ENCODE measurements around the gene LDLRAD4.

The LDLRAD4 gene

GRCh38 chr18:13218368-13218991 is at the start of gene LDLRAD4:
Gene LDLRAD4, plus strand, starts transcription at chr18:13218760.
- DNase-seq = peak; percentile 44

- DNase-seq = no peak
Observed at GRCh38 chr18:13173578-13174145, 44.9 kb upstream of the LDLRAD4 start.

- DNase-seq = no peak
Observed at GRCh38 chr18:13175266-13175665, 43.3 kb upstream of the LDLRAD4 start.

GRCh38 chr18:13175754-13176210 is 42.8 kb upstream of the LDLRAD4 start:
- DNase-seq = no peak

GRCh38 chr18:13176847-13177246 is 41.7 kb upstream of the LDLRAD4 start:
- DNase-seq = peak; percentile 16

- no peak for DNase-seq
Observed at GRCh38 chr18:13178197-13178596, 40.4 kb upstream of the LDLRAD4 start.

GRCh38 chr18:13178976-13179375 is 39.6 kb upstream of the LDLRAD4 start:
- DNase-seq = no peak

- DNase-seq = no peak
Observed at GRCh38 chr18:13179566-13180113, 38.9 kb upstream of the LDLRAD4 start.

- DNase-seq = no peak
Observed at GRCh38 chr18:13180614-13181375, 37.8 kb upstream of the LDLRAD4 start.

GRCh38 chr18:13181765-13182164 is 36.8 kb upstream of the LDLRAD4 start:
- no peak for DNase-seq

GRCh38 chr18:13183359-13183758 is 35.2 kb upstream of the LDLRAD4 start:
- no peak for DNase-seq

GRCh38 chr18:13183790-13184189 is 34.8 kb upstream of the LDLRAD4 start:
- DNase-seq = no peak

- no peak for DNase-seq
Observed at GRCh38 chr18:13184396-13184795, 34.2 kb upstream of the LDLRAD4 start.

- no peak for DNase-seq
Observed at GRCh38 chr18:13185675-13186198, 32.8 kb upstream of the LDLRAD4 start.

GRCh38 chr18:13186687-13187086 is 31.9 kb upstream of the LDLRAD4 start:
- DNase-seq = no peak

GRCh38 chr18:13187498-13187897 is 31.1 kb upstream of the LDLRAD4 start:
- no peak for DNase-seq

GRCh38 chr18:13191031-13191430 is 27.5 kb upstream of the LDLRAD4 start:
- DNase-seq = no peak

- no peak for DNase-seq
Observed at GRCh38 chr18:13191779-13192178, 26.8 kb upstream of the LDLRAD4 start.

GRCh38 chr18:13192970-13193369 is 25.6 kb upstream of the LDLRAD4 start:
- DNase-seq = no peak

- no peak for DNase-seq
Observed at GRCh38 chr18:13194239-13194638, 24.3 kb upstream of the LDLRAD4 start.

- DNase-seq = no peak
Observed at GRCh38 chr18:13198701-13199100, 19.9 kb upstream of the LDLRAD4 start.

- no peak for DNase-seq
Observed at GRCh38 chr18:13199169-13199568, 19.4 kb upstream of the LDLRAD4 start.

- DNase-seq = no peak
Observed at GRCh38 chr18:13201292-13201691, 17.3 kb upstream of the LDLRAD4 start.

GRCh38 chr18:13202571-13202970 is 16.0 kb upstream of the LDLRAD4 start:
- no peak for DNase-seq
